HepG2 (cell line): ENCODE results near the gene CYP4F22.

Experiments used
- BHLHE40 ChIP-seq: IDR thresholded peaks from 2 replicates; pipeline ENCODE4 v1.6.1; 2011; ENCODE audit warnings: low read length, improper control_type of control experiment
- FIP1L1 ChIP-seq: fragments of 200-400 bp; formaldehyde crosslinking; IDR thresholded peaks from 2 replicates; pipeline ENCODE4 v1.6.1; 2018; ENCODE audit warnings: low read depth, mild to moderate bottlenecking, low read length, moderate library complexity, borderline replicate concordance; ENCODE audit not compliant: insufficient read depth
- KDM5A ChIP-seq: fragments of 200-600 bp; sonication (generic); IDR thresholded peaks from 2 replicates; pipeline ENCODE4 v1.7.0; 2018; ENCODE audit warnings: antibody characterized with exemption, mild to moderate bottlenecking, low read length, borderline replicate concordance
- ONECUT2 ChIP-seq: sonication (generic); formaldehyde crosslinking; IDR thresholded peaks from 2 replicates; pipeline ENCODE4 v1.4.0; 2020; ENCODE audit warnings: missing genetic modification reagents
- ZNF790 ChIP-seq: sonication (generic); formaldehyde crosslinking; IDR thresholded peaks from 2 replicates; pipeline ENCODE4 v1.8.0; 2022; ENCODE audit warnings: missing genetic modification reagents, mild to moderate bottlenecking, borderline replicate concordance
- TF ChIP-seq, protein P1 (sequence below): sonication (generic); formaldehyde crosslinking; conservative IDR thresholded peaks from 2 replicates; pipeline ENCODE4 v1.8.1; 2023; ENCODE audit warnings: missing genetic modification reagents
- TF ChIP-seq, protein P2 (sequence below): sonication (generic); formaldehyde crosslinking; IDR thresholded peaks from 2 replicates; pipeline ENCODE4 v1.4.0; 2020; ENCODE audit warnings: low read depth, mild to moderate bottlenecking, missing genetic modification reagents

DNA sequence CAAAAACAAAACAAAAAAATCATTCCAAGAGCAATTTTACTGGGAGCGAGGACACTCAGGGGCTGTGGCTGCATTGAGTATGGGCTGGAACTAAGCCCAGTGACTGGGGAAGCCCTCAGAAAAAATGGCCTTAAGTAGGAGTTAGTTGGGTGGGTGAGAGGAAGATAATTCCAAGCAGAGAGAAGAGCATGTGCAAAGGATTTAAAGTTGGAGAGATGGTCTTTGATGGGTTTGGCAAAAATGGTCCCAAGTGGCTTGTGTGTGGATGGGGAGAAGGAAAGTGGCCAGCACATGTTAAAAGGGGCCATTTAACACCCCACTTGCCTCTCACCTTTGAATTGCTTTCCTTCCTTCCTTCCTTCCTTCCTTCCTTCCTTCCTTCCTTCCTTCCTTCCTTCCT is 6.7 kb upstream of the CYP4F22 start:
- TF ChIP-seq KDM5A = no peak
- no peak for TF ChIP-seq ONECUT2 (CRISPR knock-in tag)
- TF ChIP-seq, protein P1, sequence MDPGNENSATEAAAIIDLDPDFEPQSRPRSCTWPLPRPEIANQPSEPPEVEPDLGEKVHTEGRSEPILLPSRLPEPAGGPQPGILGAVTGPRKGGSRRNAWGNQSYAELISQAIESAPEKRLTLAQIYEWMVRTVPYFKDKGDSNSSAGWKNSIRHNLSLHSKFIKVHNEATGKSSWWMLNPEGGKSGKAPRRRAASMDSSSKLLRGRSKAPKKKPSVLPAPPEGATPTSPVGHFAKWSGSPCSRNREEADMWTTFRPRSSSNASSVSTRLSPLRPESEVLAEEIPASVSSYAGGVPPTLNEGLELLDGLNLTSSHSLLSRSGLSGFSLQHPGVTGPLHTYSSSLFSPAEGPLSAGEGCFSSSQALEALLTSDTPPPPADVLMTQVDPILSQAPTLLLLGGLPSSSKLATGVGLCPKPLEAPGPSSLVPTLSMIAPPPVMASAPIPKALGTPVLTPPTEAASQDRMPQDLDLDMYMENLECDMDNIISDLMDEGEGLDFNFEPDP (CRISPR knock-in tag) = no peak
- TF ChIP-seq ZNF790 (CRISPR knock-in tag) = no peak
- TF ChIP-seq, protein P2, sequence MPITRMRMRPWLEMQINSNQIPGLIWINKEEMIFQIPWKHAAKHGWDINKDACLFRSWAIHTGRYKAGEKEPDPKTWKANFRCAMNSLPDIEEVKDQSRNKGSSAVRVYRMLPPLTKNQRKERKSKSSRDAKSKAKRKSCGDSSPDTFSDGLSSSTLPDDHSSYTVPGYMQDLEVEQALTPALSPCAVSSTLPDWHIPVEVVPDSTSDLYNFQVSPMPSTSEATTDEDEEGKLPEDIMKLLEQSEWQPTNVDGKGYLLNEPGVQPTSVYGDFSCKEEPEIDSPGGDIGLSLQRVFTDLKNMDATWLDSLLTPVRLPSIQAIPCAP = no peak
- no peak for TF ChIP-seq BHLHE40
- no peak for TF ChIP-seq FIP1L1
